GM20000 (cell line): ENCODE results near the gene KCNQ2.
"Not testable (repeated sequence)": the region's sequence is repeated elsewhere in the genome, so short reads cannot be mapped to it uniquely, and the experiment has no call there.

Source experiments
- DNase-seq: peaks from one replicate; pipeline ENCODE4 v3.0.0; 2012; ENCODE audit warnings: low spot score
- CTCF ChIP-seq: IDR thresholded peaks from 2 replicates; pipeline ENCODE4 v1.5.1; 2012; ENCODE audit warnings: mild to moderate bottlenecking, control low read depth; ENCODE audit errors: extremely low read depth, missing control alignments

KCNQ2 gene

GRCh38 chr20:63486300-63486855 is 13.9 kb upstream of the KCNQ2 start:
- no peak for DNase-seq
- TF ChIP-seq CTCF = no peak

DNA sequence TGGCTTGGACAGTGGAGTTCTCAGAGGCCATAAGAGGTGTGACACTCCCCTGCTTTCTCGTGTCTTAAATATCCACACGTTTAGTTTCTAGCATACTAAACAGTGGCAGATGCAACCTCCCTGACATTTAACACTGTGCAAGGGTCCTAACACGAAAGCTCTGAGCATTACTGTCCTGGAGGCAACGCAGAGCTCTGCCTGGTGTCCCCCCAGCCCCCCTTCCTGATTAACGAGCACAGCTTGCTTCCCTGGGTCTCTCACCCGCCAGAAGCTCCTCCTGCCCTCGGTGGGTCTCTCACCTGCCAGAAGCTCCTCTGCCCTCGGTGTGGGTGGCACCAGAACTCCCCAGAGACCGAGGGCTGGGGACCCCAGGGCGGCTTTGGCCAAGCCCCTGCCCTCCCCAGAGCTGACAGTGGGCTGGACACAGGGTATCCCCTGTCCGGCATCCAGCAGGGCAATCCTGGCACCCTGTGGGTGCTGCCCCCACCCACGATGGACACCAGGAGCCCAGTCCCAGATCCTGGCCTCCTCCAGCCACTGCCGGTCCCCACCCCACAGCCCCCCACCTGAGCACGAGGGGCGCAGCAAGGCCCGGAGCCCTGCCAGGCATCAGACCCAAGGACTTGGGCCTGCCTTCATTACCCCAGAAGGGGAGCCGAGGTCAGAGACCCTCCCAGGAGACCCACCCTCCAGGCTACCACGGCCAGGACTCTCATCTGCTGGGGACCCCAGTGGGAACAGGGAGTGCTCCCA is 12.4 kb upstream of the KCNQ2 start:
- DNase-seq = no peak
- no peak for TF ChIP-seq CTCF

GRCh38 chr20:63484236-63484635 is 11.8 kb upstream of the KCNQ2 start:
- no peak for TF ChIP-seq CTCF
- DNase-seq = no peak

GRCh38 chr20:63483834-63484233 is 11.4 kb upstream of the KCNQ2 start:
- no peak for DNase-seq
- no peak for TF ChIP-seq CTCF

GRCh38 chr20:63482021-63482587 is 9.6 kb upstream of the KCNQ2 start:
- DNase-seq = no peak
- TF ChIP-seq CTCF = no peak

DNA sequence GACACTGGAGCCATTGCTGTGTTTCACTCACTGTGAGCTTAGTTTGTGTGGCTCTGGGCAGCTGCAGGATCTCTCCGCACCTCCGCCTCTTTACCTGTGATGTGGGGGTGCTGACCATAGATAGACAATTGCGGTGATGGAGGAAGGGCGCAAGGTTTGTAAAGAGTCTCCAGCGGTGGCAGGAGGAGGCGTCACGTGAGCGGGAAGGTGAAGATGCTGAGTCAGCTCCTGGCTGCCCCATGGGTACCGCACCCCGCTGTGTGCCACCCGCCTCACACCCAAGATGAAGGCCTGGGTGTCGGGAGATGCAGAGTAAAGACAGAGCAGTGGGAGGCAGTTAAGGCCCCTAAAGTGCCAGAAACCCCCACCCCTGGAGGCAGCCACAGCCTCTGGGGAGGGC is 9.0 kb upstream of the KCNQ2 start:
- TF ChIP-seq CTCF = no peak
- no peak for DNase-seq

DNA sequence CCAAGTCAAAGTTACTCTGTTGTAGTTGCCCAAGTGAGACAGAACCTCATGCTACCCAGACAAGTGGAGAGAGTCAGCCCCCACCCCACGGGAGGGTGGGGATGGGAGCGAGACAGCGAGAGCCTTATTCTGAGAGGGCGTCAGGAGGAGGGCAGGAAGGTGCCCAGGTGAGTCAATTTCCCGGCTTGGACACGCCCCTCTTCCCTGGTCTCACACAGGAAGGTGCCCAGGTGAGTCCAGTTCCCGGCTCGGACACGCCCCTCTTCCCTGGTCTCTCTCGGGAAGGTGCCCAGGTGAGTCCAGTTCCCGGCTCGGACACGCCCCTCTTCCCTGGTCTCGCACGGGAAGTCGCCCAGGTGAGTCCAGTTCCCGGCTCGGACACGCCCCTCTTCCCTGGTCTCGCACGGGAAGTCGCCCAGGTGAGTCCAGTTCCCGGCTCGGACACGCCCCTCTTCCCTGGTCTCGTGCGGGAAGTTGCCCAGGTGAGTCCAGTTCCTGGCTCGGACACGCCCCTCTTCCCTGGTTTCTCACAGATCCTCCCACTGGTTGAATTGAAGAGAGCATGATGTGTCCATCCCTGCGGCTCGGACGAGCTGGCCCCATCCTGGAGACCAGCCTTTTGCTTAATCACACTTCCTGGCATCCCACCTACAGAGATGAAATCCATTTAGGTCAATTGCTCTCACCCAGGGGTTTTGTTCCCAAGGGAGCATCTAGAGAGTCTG is 7.4 kb upstream of the KCNQ2 start:
- not testable (repeated sequence) for DNase-seq
